H9 (cell line): ENCODE data around the gene TMEM59. TPM values are rescaled to one million over a fixed set of nuclear protein-coding genes. Genes with fewer than 3 reads are reported as not detected.
"Not testable (repeated sequence)": the region's sequence is repeated elsewhere in the genome, so short reads cannot be mapped to it uniquely, and the experiment has no call there.

Experiments used
- DNase-seq: peaks from one replicate; pipeline ENCODE4 v3.0.0-alpha.2; 2017
- H2AFZ ChIP-seq: one replicate; pipeline ENCODE4 v1.6.1; 2013; ENCODE audit warnings: mild to moderate bottlenecking, low read length, control low read depth, moderate library complexity
- H2AK5ac ChIP-seq: 2 replicates; pipeline ENCODE4 v1.6.1; 2013; ENCODE audit warnings: low read length, control low read depth, mixed read lengths; ENCODE audit not compliant: insufficient read length
- H2BK120ac ChIP-seq: one replicate; pipeline ENCODE4 v1.6.1; 2013; ENCODE audit warnings: low read depth, mild to moderate bottlenecking, low read length, control low read depth, inconsistent platforms; ENCODE audit not compliant: poor library complexity, severe bottlenecking
- H2BK12ac ChIP-seq: 2 replicates; pipeline ENCODE4 v1.6.1; 2013; ENCODE audit warnings: low read length, control low read depth, mixed read lengths, low read depth; ENCODE audit not compliant: insufficient read length
- H2BK15ac ChIP-seq: 2 replicates; pipeline ENCODE4 v1.6.1; 2013; ENCODE audit warnings: low read depth, low read length, control low read depth
- H2BK20ac ChIP-seq: one replicate; pipeline ENCODE4 v1.6.1; 2013; ENCODE audit warnings: low read depth, mild to moderate bottlenecking, low read length, control low read depth, inconsistent platforms; ENCODE audit not compliant: poor library complexity, severe bottlenecking
- H2BK5ac ChIP-seq: 2 replicates; pipeline ENCODE4 v1.6.1; 2013; ENCODE audit warnings: low read length, control low read depth, mixed read lengths; ENCODE audit not compliant: insufficient read length
- H3K14ac ChIP-seq: 2 replicates; pipeline ENCODE4 v1.6.1; 2013; ENCODE audit warnings: low read length, control low read depth; ENCODE audit not compliant: insufficient read depth
- H3K18ac ChIP-seq: 2 replicates; pipeline ENCODE4 v1.6.1; 2013; ENCODE audit warnings: low read depth, mild to moderate bottlenecking, mixed read lengths, low read length, control low read depth; ENCODE audit not compliant: insufficient read length
- H3K23ac ChIP-seq: 2 replicates; pipeline ENCODE4 v1.6.1; 2013; ENCODE audit warnings: low read length, control low read depth, mixed read lengths, low read depth; ENCODE audit not compliant: insufficient read length
- H3K23me2 ChIP-seq: 2 replicates; pipeline ENCODE4 v1.6.1; 2013; ENCODE audit warnings: low read depth, mild to moderate bottlenecking, mixed read lengths, low read length, control low read depth; ENCODE audit not compliant: insufficient read length, poor library complexity, severe bottlenecking
- H3K27ac ChIP-seq: 2 replicates; pipeline ENCODE4 v1.5.1; 2013; ENCODE audit warnings: low read length, control low read depth, mixed read lengths, low read depth; ENCODE audit not compliant: insufficient read length
- H3K27me3 ChIP-seq: 2 replicates; pipeline ENCODE4 v1.6.1; 2013; ENCODE audit warnings: low read length, control low read depth, inconsistent platforms; ENCODE audit not compliant: insufficient read depth
- H3K4ac ChIP-seq: 2 replicates; pipeline ENCODE4 v1.6.1; 2013; ENCODE audit warnings: low read depth, mild to moderate bottlenecking, control low read depth, inconsistent platforms, low read length, moderate library complexity
- H3K4me1 ChIP-seq: 2 replicates; pipeline ENCODE4 v1.6.1; 2013; ENCODE audit warnings: low read length, control low read depth, inconsistent platforms; ENCODE audit not compliant: insufficient read depth
- H3K4me2 ChIP-seq: 2 replicates; pipeline ENCODE4 v1.6.1; 2013; ENCODE audit warnings: low read length, control low read depth, mixed read lengths; ENCODE audit not compliant: insufficient read length, insufficient read depth
- H3K56ac ChIP-seq: 2 replicates; pipeline ENCODE4 v1.6.1; 2013; ENCODE audit warnings: low read depth, mild to moderate bottlenecking, mixed read lengths, low read length, control low read depth; ENCODE audit not compliant: insufficient read length
- H3K79me1 ChIP-seq: 2 replicates; pipeline ENCODE4 v1.6.1; 2013; ENCODE audit warnings: low read depth, mild to moderate bottlenecking, moderate library complexity, low read length, control low read depth, inconsistent platforms; ENCODE audit not compliant: insufficient read depth, poor library complexity, severe bottlenecking
- H3K79me2 ChIP-seq: 2 replicates; pipeline ENCODE4 v1.6.1; 2013; ENCODE audit warnings: low read length, control low read depth, inconsistent platforms; ENCODE audit not compliant: insufficient read depth
- H3K9ac ChIP-seq: 2 replicates; pipeline ENCODE4 v1.6.1; 2013; ENCODE audit warnings: low read length, control low read depth, mixed read lengths; ENCODE audit not compliant: insufficient read length; ENCODE audit errors: extremely low read depth
- H3K9me3 ChIP-seq: one replicate; pipeline ENCODE4 v1.6.1; 2013; ENCODE audit warnings: low read depth, low read length, inconsistent platforms; ENCODE audit not compliant: control insufficient read depth
- H3T11ph ChIP-seq: one replicate; pipeline ENCODE4 v1.6.1; 2013; ENCODE audit warnings: mild to moderate bottlenecking, low read length, control low read depth, inconsistent platforms
- H4K20me1 ChIP-seq: one replicate; pipeline ENCODE4 v1.6.1; 2013; ENCODE audit not compliant: control insufficient read depth, insufficient read length, insufficient read depth
- H4K5ac ChIP-seq: 2 replicates; pipeline ENCODE4 v1.6.1; 2013; ENCODE audit warnings: low read depth, mild to moderate bottlenecking, mixed read lengths, low read length, control low read depth; ENCODE audit not compliant: insufficient read length
- H4K8ac ChIP-seq: replicated peaks from 2 replicates; pipeline ENCODE4 v1.6.1; 2013; ENCODE audit warnings: low read length, control low read depth, mixed read lengths, low read depth; ENCODE audit not compliant: insufficient read length
- H4K91ac ChIP-seq: 2 replicates; pipeline ENCODE4 v1.6.1; 2013; ENCODE audit warnings: low read depth, mild to moderate bottlenecking, moderate library complexity, mixed read lengths, low read length, control low read depth; ENCODE audit not compliant: insufficient read length
- H3K27ac Mint-ChIP-seq, 3 experiments: 2 replicates in 2 of 3; 3 replicates in 1 of 3; pipeline ENCODE4 v1.8.0; 2020 to 2021; ENCODE audit warnings: mixed read lengths in 3 of 3, mild to moderate bottlenecking in 1 of 3, moderate library complexity in 1 of 3
- H3K27me3 Mint-ChIP-seq: 2 replicates; pipeline ENCODE4 v1.8.0; 2021; ENCODE audit warnings: low read depth, mild to moderate bottlenecking, moderate library complexity, mixed read lengths
- H3K36me3 Mint-ChIP-seq, 3 experiments: 2 replicates in 2 of 3; 3 replicates in 1 of 3; pipeline ENCODE4 v1.8.0; 2020 to 2021; ENCODE audit warnings: low read depth in 3 of 3, mixed read lengths in 3 of 3; ENCODE audit not compliant: insufficient read depth in 1 of 3
- H3K4me1 Mint-ChIP-seq, 2 experiments: 2 replicates each; pipeline ENCODE4 v1.8.0; 2020; ENCODE audit warnings: mixed read lengths in 2 of 2
- H3K4me3 Mint-ChIP-seq, 2 experiments: 2 replicates in 1 of 2; 3 replicates in 1 of 2; pipeline ENCODE4 v1.8.0; 2020 to 2021; ENCODE audit warnings: mild to moderate bottlenecking in 2 of 2, mixed read lengths in 2 of 2, moderate library complexity in 1 of 2
- H3K9me3 Mint-ChIP-seq, 2 experiments: 2 replicates in 1 of 2; 3 replicates in 1 of 2; pipeline ENCODE4 v1.8.0; 2020; ENCODE audit warnings: mild to moderate bottlenecking in 2 of 2, mixed read lengths in 2 of 2, moderate library complexity in 1 of 2
- WGBS: extraction: QIAGEN DNeasy Blood & Tissue Kit; methylation state at CpG from one replicate; pipeline ENCODE4 v1.1.7; 2013; ENCODE audit warnings: missing lambda C conversion rate, low lambda C conversion rate, mixed read lengths; ENCODE audit not compliant: insufficient read length; ENCODE audit errors: extremely low coverage; 5-methylcytosine and 5-hydroxymethylcytosine counted together
- total RNA-seq: library from RNA; stranded (reverse); gene quantifications from 2 replicates; pipeline ENCODE4 v1.2.1, GENCODE V29; 2021
- TF ChIP-seq, protein P1 (sequence below): fragments of 200-600 bp; sonication (generic); conservative IDR thresholded peaks from 3 replicates; pipeline ENCODE4 v1.8.0; 2021; ENCODE audit warnings: antibody characterized with exemption, mild to moderate bottlenecking

Gene TMEM59
- total RNA-seq, 1 experiment from 2014 or later: 111 TPM

DNA sequence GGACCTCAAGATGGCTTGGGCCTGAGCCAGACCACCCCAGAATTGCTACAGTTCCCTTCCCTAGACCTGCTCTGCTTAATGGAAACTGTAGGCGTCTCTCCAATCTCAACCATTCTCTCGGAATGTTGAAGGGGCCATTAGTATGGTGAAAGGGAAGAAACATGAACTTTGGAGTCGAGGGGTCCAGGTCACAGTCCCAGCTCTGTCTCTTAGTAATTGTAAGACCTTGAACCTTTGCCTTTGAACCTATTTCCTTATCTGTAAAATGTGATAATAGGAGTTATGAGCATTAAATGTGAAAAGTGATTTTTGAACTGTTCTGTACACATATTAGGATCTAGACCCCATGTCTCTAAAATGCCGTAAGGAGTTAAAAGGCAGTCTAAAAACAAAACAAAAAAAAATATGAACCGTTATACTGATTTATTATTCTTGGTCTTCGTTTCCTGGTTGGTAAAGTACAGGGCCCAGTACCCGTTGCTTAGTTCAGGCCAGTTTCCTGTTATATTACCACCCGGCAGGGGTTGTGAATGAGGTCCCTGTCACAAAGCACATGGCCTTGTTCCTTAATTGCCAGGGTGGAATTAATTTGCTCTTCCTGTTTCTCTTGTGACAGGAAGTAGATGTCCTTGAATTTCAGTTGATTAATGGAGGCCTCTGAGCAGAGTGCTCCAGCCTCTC lies 42.7 kb upstream of the TMEM59 start:
- no peak overlapping the region for H4K91ac ChIP-seq
- WGBS: no CpG with 5 or more reads among the region's 8 CpGs
- no peak overlapping the region for H3K9ac ChIP-seq
- DNase-seq: no peak
- Mint-ChIP-seq H3K4me1 (peaks cover 5 to 10% of the 10 kb centered on the region in 2 experiments; a peak in 3 of 4 replicates), H3K27me3 (no peaks in the 10 kb centered on the region; the same call in 1 of the 2 replicates), H3K4me3 (no peak overlapping the region), H3K9me3 (no peaks in the 10 kb centered on the region), H3K36me3 (peaks cover 0 to 1% (median 0%) of the 10 kb centered on the region in 3 experiments; a peak in 2 of 7 replicates), H3K27ac (no peak overlapping the region; a peak in 1 of 7 replicates)
- TF ChIP-seq, protein P1, sequence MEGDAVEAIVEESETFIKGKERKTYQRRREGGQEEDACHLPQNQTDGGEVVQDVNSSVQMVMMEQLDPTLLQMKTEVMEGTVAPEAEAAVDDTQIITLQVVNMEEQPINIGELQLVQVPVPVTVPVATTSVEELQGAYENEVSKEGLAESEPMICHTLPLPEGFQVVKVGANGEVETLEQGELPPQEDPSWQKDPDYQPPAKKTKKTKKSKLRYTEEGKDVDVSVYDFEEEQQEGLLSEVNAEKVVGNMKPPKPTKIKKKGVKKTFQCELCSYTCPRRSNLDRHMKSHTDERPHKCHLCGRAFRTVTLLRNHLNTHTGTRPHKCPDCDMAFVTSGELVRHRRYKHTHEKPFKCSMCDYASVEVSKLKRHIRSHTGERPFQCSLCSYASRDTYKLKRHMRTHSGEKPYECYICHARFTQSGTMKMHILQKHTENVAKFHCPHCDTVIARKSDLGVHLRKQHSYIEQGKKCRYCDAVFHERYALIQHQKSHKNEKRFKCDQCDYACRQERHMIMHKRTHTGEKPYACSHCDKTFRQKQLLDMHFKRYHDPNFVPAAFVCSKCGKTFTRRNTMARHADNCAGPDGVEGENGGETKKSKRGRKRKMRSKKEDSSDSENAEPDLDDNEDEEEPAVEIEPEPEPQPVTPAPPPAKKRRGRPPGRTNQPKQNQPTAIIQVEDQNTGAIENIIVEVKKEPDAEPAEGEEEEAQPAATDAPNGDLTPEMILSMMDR: no peak
- H3K14ac ChIP-seq: no peak overlapping the region
- H3K4me1 ChIP-seq: no peaks in the 10 kb centered on the region
- H3K27me3 ChIP-seq: no peaks in the 10 kb centered on the region
- H3T11ph ChIP-seq: no peak overlapping the region
- H3K23me2 ChIP-seq: no peaks in the 10 kb centered on the region
- no peak overlapping the region for H2BK15ac ChIP-seq
- H3K79me2 ChIP-seq: no peaks in the 10 kb centered on the region
- H3K79me1 ChIP-seq: no peaks in the 10 kb centered on the region
- no peak overlapping the region for H2BK5ac ChIP-seq
- no peak overlapping the region for H2BK120ac ChIP-seq
- no peak overlapping the region for H3K4ac ChIP-seq
- no peak overlapping the region for H3K56ac ChIP-seq
- H4K5ac ChIP-seq: no peak overlapping the region
- H4K20me1 ChIP-seq: no peaks in the 10 kb centered on the region
- no peak overlapping the region for H3K27ac ChIP-seq
- H2AK5ac ChIP-seq: no peak overlapping the region
- H3K4me2 ChIP-seq: no peak overlapping the region
- H2BK12ac ChIP-seq: no peak overlapping the region
- no peak overlapping the region for H2AFZ ChIP-seq
- H3K9me3 ChIP-seq: no peaks in the 10 kb centered on the region
- H4K8ac ChIP-seq: no peak overlapping the region
- H2BK20ac ChIP-seq: no peak overlapping the region
- H3K23ac ChIP-seq: no peak overlapping the region
- H3K18ac ChIP-seq: no peak overlapping the region

DNA sequence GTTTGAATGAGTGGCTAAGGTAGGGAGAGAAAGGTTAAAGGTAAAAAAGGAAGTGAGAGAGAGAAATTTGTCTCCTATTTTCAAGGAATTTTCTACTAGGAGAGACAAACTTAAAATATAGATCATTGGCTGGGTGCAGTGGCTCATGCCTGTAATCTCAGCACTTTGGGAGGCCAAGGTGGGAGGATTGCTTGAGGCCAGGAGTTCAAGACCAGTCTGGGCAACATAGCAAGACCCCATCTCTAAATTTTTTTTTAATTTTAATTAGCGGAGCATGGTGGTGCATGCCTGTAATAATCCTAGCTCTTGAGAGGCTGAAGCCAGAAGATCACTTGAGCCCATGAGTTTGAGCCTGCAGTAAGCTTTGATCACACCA lies 41.7 kb upstream of the TMEM59 start:
- DNase-seq, H3K23ac ChIP-seq, H3K4me1 Mint-ChIP-seq, H3K9ac ChIP-seq, H3K79me2 ChIP-seq, H4K5ac ChIP-seq, H3K27me3 ChIP-seq, H3K36me3 Mint-ChIP-seq, H4K8ac ChIP-seq, H3K4me1 ChIP-seq, H2AK5ac ChIP-seq, H3K4me2 ChIP-seq, H2AFZ ChIP-seq, H3K14ac ChIP-seq, H3K27me3 Mint-ChIP-seq, H2BK12ac ChIP-seq, H3K9me3 ChIP-seq, H3K23me2 ChIP-seq, H3K27ac ChIP-seq, H3K4me3 Mint-ChIP-seq, H3K56ac ChIP-seq, H3T11ph ChIP-seq, H2BK120ac ChIP-seq, H2BK20ac ChIP-seq, H4K20me1 ChIP-seq, H3K18ac ChIP-seq, H3K9me3 Mint-ChIP-seq, H2BK15ac ChIP-seq, H4K91ac ChIP-seq, H2BK5ac ChIP-seq, H3K79me1 ChIP-seq, H3K4ac ChIP-seq: not testable (repeated sequence)
- H3K27ac Mint-ChIP-seq: peak overlapping the region in 1 of 3 experiments; percentile 53; a peak in 1 of 7 replicates
- no CpG with 5 or more reads among the region's 1 CpG for WGBS
